Endothelial cell of umbilical vein (primary cell): ENCODE measurements around the gene ANKH.

Experiments
- EZH2 ChIP-seq: IDR thresholded peaks from 2 replicates; pipeline ENCODE4 v1.6.1; 2012; ENCODE audit warnings: borderline replicate concordance, low read depth, mild to moderate bottlenecking, moderate library complexity, low read length, inconsistent platforms; ENCODE audit not compliant: severe bottlenecking
- JUN ChIP-seq: IDR thresholded peaks from 2 replicates; pipeline ENCODE4 v1.6.1; 2011; ENCODE audit warnings: borderline replicate concordance, low read depth; ENCODE audit not compliant: insufficient read length, insufficient read depth
- POLR2A ChIP-seq: IDR thresholded peaks from 2 replicates; pipeline ENCODE4 v1.6.1; 2012; ENCODE audit warnings: low read depth, mild to moderate bottlenecking, control low read depth, low read length
- POLR2AphosphoS5 ChIP-seq: IDR thresholded peaks from 2 replicates; pipeline ENCODE4 v1.6.1; 2012; ENCODE audit warnings: low read depth, mild to moderate bottlenecking, control low read depth, low read length, moderate library complexity; ENCODE audit not compliant: insufficient read depth
- TF ChIP-seq, protein P1 (sequence below), 2 donors: IDR thresholded peaks; 1 replicate in 1 of 2; 2 replicates in 1 of 2; pipeline ENCODE4 v1.5.1; 2011; ENCODE audit warnings: low read length in 2 of 2, mild to moderate bottlenecking in 2 of 2, moderate library complexity in 2 of 2, control low read depth in 1 of 2, inconsistent platforms in 1 of 2, low read depth in 1 of 2; ENCODE audit not compliant: insufficient read depth in 1 of 2; ENCODE audit errors: extremely low read depth in 1 of 2
- TF ChIP-seq, protein P2 (sequence below): IDR thresholded peaks from 2 replicates; pipeline ENCODE4 v1.6.1; 2011; ENCODE audit not compliant: insufficient read depth, insufficient read length

DNA sequence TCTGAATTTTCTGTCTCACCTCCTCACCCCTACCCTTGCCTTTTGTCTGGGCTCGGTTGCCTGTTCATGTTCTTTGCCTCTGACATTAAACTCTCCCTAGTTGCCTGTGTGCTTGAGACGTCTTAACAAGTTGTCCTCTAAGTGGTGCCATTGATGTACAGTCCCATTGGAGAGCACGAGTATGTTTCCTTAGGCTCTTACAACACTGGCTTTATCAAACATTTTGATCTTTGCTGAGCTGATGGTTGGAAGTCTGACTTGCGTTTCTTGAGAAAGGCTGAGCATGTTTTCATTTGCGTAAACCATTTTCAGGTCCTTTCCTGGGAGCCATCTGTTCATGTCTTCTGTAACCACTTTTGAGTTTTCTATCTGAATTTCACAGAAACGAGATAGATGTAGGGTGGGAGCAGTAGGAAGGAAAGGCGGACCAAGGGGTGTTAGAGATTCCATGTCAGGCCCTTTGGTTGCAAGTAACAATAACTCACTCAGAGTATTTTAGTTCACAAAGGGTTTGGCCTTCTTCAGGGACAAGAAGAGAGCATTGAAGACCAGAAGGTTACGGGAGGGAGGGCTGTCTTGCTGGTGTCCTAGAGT is 171.7 kb downstream of the ANKH start:
- no peak for TF ChIP-seq JUN
- TF ChIP-seq POLR2A: no peak
- TF ChIP-seq, protein P1, sequence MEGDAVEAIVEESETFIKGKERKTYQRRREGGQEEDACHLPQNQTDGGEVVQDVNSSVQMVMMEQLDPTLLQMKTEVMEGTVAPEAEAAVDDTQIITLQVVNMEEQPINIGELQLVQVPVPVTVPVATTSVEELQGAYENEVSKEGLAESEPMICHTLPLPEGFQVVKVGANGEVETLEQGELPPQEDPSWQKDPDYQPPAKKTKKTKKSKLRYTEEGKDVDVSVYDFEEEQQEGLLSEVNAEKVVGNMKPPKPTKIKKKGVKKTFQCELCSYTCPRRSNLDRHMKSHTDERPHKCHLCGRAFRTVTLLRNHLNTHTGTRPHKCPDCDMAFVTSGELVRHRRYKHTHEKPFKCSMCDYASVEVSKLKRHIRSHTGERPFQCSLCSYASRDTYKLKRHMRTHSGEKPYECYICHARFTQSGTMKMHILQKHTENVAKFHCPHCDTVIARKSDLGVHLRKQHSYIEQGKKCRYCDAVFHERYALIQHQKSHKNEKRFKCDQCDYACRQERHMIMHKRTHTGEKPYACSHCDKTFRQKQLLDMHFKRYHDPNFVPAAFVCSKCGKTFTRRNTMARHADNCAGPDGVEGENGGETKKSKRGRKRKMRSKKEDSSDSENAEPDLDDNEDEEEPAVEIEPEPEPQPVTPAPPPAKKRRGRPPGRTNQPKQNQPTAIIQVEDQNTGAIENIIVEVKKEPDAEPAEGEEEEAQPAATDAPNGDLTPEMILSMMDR (IDR thresholded peaks at IDR 0.05; ENCODE audit: extremely low read depth in 1 of 2, insufficient read depth in 1 of 2, low read depth in 1 of 2, low read length in 2 of 2): no peak
- no peak for TF ChIP-seq EZH2
- TF ChIP-seq, protein P2, sequence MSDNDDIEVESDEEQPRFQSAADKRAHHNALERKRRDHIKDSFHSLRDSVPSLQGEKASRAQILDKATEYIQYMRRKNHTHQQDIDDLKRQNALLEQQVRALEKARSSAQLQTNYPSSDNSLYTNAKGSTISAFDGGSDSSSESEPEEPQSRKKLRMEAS: no peak
- no peak for TF ChIP-seq POLR2AphosphoS5
